HepG2 (cell line): ENCODE measurements around the gene RNF13.
"Not testable (repeated sequence)": the region's sequence is repeated elsewhere in the genome, so short reads cannot be mapped to it uniquely, and the experiment has no call there.

Source experiments
- IKZF1 ChIP-seq: fragments of 450-650 bp; IDR thresholded peaks from 2 replicates; pipeline ENCODE4 v1.7.1; 2016
- MYC ChIP-seq: sonication (generic); formaldehyde crosslinking; IDR thresholded peaks from 2 replicates; pipeline ENCODE4 v1.9.0; 2021; ENCODE audit warnings: missing genetic modification reagents, borderline replicate concordance
- TCF7L2 ChIP-seq: IDR thresholded peaks from 2 replicates; pipeline ENCODE4 v1.6.1; 2011; ENCODE audit warnings: mild to moderate bottlenecking, low read depth, low read length, moderate library complexity
- THRA ChIP-seq: sonication (generic); formaldehyde crosslinking; IDR thresholded peaks from 2 replicates; pipeline ENCODE4 v1.4.0; 2020; ENCODE audit warnings: missing genetic modification reagents, borderline replicate concordance

DNA sequence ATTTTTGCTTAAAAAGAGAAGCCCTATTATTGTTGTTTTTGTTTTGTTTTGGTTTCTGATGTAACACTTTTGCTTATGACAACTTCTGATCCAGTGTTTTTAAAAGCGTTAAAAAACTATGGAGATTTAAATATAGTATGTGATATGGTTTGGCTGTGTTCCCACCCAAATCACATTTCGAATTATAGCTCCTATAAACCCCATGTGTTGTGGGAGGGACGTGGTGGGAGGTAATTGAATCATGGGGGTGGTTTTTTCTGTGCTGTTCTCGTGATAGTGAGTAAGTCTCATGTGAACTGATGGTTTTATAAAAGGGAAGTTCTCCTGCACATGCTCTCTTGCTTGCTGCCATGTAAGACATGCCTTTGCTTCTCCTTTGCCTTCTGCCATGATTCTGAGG is 16.6 kb downstream of the RNF13 start:
- TF ChIP-seq TCF7L2, MYC, IKZF1, THRA: not testable (repeated sequence)
